HepG2 (cell line): Measurements from ENCODE around the gene RGP1. TPM values are rescaled to one million over a fixed set of nuclear protein-coding genes. Genes with fewer than 3 reads are reported as not detected.

Experiments used
- ARID4A ChIP-seq: sonication (generic); formaldehyde crosslinking; IDR thresholded peaks from 2 replicates; pipeline ENCODE4 v1.5.0; 2020; ENCODE audit warnings: mild to moderate bottlenecking, missing genetic modification reagents, borderline replicate concordance
- CERS6 ChIP-seq: sonication (generic); formaldehyde crosslinking; IDR thresholded peaks from 2 replicates; pipeline ENCODE4 v1.5.0; 2020; ENCODE audit warnings: missing genetic modification reagents
- CTCF ChIP-seq: sonication (generic); formaldehyde crosslinking; IDR thresholded peaks from 2 replicates; pipeline ENCODE4 v1.5.0; 2020; ENCODE audit warnings: mild to moderate bottlenecking, missing genetic modification reagents, moderate library complexity
- ETV6 ChIP-seq: sonication (generic); formaldehyde crosslinking; conservative IDR thresholded peaks from 2 replicates; pipeline ENCODE4 v1.4.0; 2020; ENCODE audit warnings: missing genetic modification reagents
- GTF2F1 ChIP-seq: fragments of 150-350 bp; IDR thresholded peaks from 2 replicates; pipeline ENCODE4 v1.6.1; 2014; ENCODE audit warnings: low read length
- HDAC2 ChIP-seq: sonication (generic); formaldehyde crosslinking; IDR thresholded peaks from 2 replicates; pipeline ENCODE4 v1.4.0; 2020; ENCODE audit warnings: missing genetic modification reagents
- HMGXB4 ChIP-seq, 2 experiments: sonication (generic) in 1 of 2; formaldehyde crosslinking in 1 of 2; IDR thresholded peaks; 2 replicates each; pipeline versions ENCODE4 v1.4.0 to v1.6.1; 2018 to 2020; ENCODE audit warnings: missing genetic modification reagents in 2 of 2, borderline replicate concordance in 1 of 2, low read depth in 1 of 2, mild to moderate bottlenecking in 1 of 2, missing biosample characterization in 1 of 2
- IRF9 ChIP-seq: sonication (generic); formaldehyde crosslinking; IDR thresholded peaks from 2 replicates; pipeline ENCODE4 v1.8.0; 2022; ENCODE audit warnings: missing genetic modification reagents, mild to moderate bottlenecking, borderline replicate concordance
- KDM3A ChIP-seq: IDR thresholded peaks from 2 replicates; pipeline ENCODE4 v1.6.1; 2018; ENCODE audit warnings: low read depth, missing compliant biosample characterization
- NCOA2 ChIP-seq: sonication (generic); formaldehyde crosslinking; IDR thresholded peaks from 2 replicates; pipeline ENCODE4 v1.8.0; 2022; ENCODE audit warnings: inconsistent platforms
- NFATC3 ChIP-seq: sonication (generic); formaldehyde crosslinking; IDR thresholded peaks from 2 replicates; pipeline ENCODE4 v1.5.1; 2020; ENCODE audit warnings: mild to moderate bottlenecking, missing genetic modification reagents
- NR2F6 ChIP-seq, 2 experiments: IDR thresholded peaks; 2 replicates each; pipeline ENCODE4 v1.6.1; 2016; ENCODE audit warnings: antibody characterized with exemption in 1 of 2, mild to moderate bottlenecking in 1 of 2
- RFXANK ChIP-seq: IDR thresholded peaks from 2 replicates; pipeline ENCODE4 v1.6.1; 2016
- XRCC5 ChIP-seq: fragments of 200-400 bp; formaldehyde crosslinking; optimal IDR thresholded peaks from 2 replicates; pipeline ENCODE3; 2017; ENCODE audit warnings: mild to moderate bottlenecking, low read length
- ZBTB33 ChIP-seq: sonication (generic); formaldehyde crosslinking; IDR thresholded peaks from 2 replicates; pipeline ENCODE4 v1.4.0; 2020; ENCODE audit warnings: missing genetic modification reagents
- ZNF263 ChIP-seq: sonication (generic); formaldehyde crosslinking; IDR thresholded peaks from 2 replicates; pipeline ENCODE4 v1.4.0; 2020; ENCODE audit warnings: missing genetic modification reagents
- polyA plus RNA-seq, 8 experiments: library from polyadenylated mRNA; depleted of rRNA in 3 of 8; stranded (reverse) in 7 of 8; unstranded in 1 of 8; fragments of >200 nt; fragmentation: Illumina TruSeq in 4 of 8; extraction: Trizol in 4 of 8; gene quantifications; 2 replicates each; pipeline versions ENCODE4 v1.2.1 to v1.2.3, GENCODE V29; 2011 to 2016; ENCODE audit warnings: low read depth in 4 of 8, missing spikeins in 1 of 8, mixed read lengths in 1 of 8; ENCODE audit not compliant: insufficient read depth in 1 of 8
- total RNA-seq, 5 experiments: library from RNA; depleted of rRNA; stranded (reverse); fragments of >200 nt; fragmentation: Illumina TruSeq; extraction: Trizol; gene quantifications; 2 replicates each; pipeline ENCODE4 v1.2.3, GENCODE V29; 2016; ENCODE audit warnings: low read depth in 1 of 5

RGP1 gene
- total and polyA plus RNA-seq, 2 of the 13 experiments (the other 11 are each of a cell fraction or from before 2014, with no cell fraction given), result 12.7 to 21.0 TPM

- peak; percentile 51 for TF ChIP-seq CTCF (CRISPR knock-in tag)
- TF ChIP-seq HDAC2 (CRISPR knock-in tag), result no peak
- peak; percentile 41 for TF ChIP-seq XRCC5
- no peak for TF ChIP-seq KDM3A (CRISPR knock-in tag)
- TF ChIP-seq HMGXB4 (CRISPR knock-in tag; IDR thresholded peaks at IDR 0.05; ENCODE audit: borderline replicate concordance in 1 of 2, low read depth in 1 of 2), result peak in 1 of 2 experiments; percentile 35; a peak in 1 of 4 replicates
- no peak for TF ChIP-seq ZNF263 (CRISPR knock-in tag)
- TF ChIP-seq NR2F6 (IDR thresholded peaks at IDR 0.05), result no peak
- no peak for TF ChIP-seq NR2F6 (CRISPR knock-in tag; IDR thresholded peaks at IDR 0.05)
- TF ChIP-seq ARID4A (CRISPR knock-in tag), result peak; percentile 35; the same call in 1 of the 2 replicates
- TF ChIP-seq IRF9, result no peak
- TF ChIP-seq RFXANK (CRISPR knock-in tag), result no peak
- TF ChIP-seq NCOA2 (CRISPR knock-in tag), result no peak
- no peak for TF ChIP-seq NFATC3
- TF ChIP-seq ETV6 (CRISPR knock-in tag), result no peak
- no peak for TF ChIP-seq GTF2F1
- TF ChIP-seq ZBTB33 (CRISPR knock-in tag), result peak; percentile 86
- no peak for TF ChIP-seq CERS6
Measured at GRCh38 chr9:35729700-35730485, 19.2 kb upstream of the RGP1 start (continued).
